Subcutaneous abdominal adipose tissue (tissue), 5 donors: ENCODE measurements around the gene ZNRF4.

Experiments
- H3K27ac ChIP-seq: one replicate; pipeline ENCODE4 v1.7.0; 2013; ENCODE audit warnings: low read depth, mild to moderate bottlenecking, inconsistent platforms, low read length, moderate library complexity
- H3K27me3 ChIP-seq, 5 donors: one replicate each; pipeline ENCODE4 v1.7.0; 2013; ENCODE audit warnings: low read length in 5 of 5, inconsistent platforms in 1 of 5; ENCODE audit not compliant: control insufficient read depth in 5 of 5, insufficient read depth in 4 of 5
- H3K36me3 ChIP-seq, 5 donors: one replicate each; pipeline ENCODE4 v1.7.0; 2013; ENCODE audit warnings: low read length in 5 of 5; ENCODE audit not compliant: control insufficient read depth in 5 of 5, insufficient read depth in 5 of 5
- H3K4me1 ChIP-seq, 5 donors: one replicate each; pipeline ENCODE4 v1.7.0; 2013; ENCODE audit warnings: low read length in 5 of 5, mild to moderate bottlenecking in 3 of 5, moderate library complexity in 1 of 5; ENCODE audit not compliant: control insufficient read depth in 5 of 5, insufficient read depth in 5 of 5
- H3K4me3 ChIP-seq, 5 donors: one replicate each; pipeline ENCODE4 v1.7.0; 2013; ENCODE audit warnings: low read length in 5 of 5, low read depth in 1 of 5
- H3K9ac ChIP-seq, 5 donors: one replicate each; pipeline ENCODE4 v1.7.0; 2013; ENCODE audit warnings: low read length in 5 of 5, mild to moderate bottlenecking in 4 of 5, moderate library complexity in 3 of 5
- H3K9me3 ChIP-seq, 5 donors: one replicate each; pipeline ENCODE4 v1.7.0; 2013; ENCODE audit warnings: low read length in 5 of 5; ENCODE audit not compliant: control insufficient read depth in 5 of 5
- donor health status: healthy.
- donor health status: healthy.
- donor health status: healthy.
- donor health status: healthy.
- donor health status: healthy.

The ZNRF4 gene

DNA sequence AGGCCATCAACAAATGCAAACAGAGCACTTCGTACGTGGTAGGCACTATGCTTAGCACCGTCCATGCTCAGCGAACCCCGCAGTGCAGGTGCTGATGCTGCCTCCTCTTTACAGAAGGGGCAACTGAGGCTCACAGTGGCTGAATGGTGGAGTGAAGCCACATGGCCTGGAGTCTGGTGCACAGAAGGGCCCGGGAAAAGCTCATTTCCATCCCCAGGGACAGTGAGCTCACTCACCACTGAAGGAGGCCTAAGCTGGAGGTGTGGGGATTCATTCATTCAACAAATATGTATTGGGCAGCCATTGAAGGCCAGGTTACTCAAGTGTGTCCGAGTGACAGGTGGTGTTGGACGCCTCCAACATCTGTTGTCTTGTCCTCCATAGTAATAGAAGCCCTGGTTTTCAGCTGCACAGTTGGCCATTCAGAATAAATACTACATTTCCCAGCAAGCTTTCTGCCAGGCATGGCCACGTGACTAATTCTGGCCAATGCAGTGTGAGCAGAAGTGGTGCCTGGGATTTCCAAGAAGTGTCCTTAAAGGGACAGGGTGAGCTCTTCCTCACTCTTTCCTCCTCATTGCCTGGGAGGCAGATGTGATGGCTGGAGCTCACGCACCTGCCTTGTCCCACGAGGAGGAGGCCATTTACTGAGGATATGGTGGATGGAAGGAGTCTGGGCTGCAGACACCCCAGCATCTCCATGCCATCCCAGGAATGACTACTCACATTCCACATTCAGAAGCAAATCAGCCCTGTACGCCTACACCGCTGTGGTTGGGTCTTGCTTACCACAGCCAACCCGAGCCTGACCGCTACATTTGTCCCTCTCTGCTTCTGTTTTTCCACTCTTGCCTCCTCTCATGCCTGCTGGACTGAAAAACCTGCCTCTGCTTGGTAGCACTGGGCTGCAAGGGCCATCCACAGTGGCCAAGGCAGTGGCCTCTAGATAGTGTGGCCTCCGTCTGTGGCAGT, 2.3 kb upstream of the ZNRF4 start:
- Histone ChIP-seq H3K27ac (no peak overlapping the region), H3K27me3 (peaks cover 12 to 23% (median 16%) of the 10 kb centered on the region in 5 donors), H3K4me1 (no peaks in the 10 kb centered on the region), H3K4me3 (no peak overlapping the region), H3K9ac (no peak overlapping the region), H3K36me3 (no peaks in the 10 kb centered on the region), H3K9me3 (peaks cover 0 to 7% (median 5%) of the 10 kb centered on the region in 5 donors)

DNA sequence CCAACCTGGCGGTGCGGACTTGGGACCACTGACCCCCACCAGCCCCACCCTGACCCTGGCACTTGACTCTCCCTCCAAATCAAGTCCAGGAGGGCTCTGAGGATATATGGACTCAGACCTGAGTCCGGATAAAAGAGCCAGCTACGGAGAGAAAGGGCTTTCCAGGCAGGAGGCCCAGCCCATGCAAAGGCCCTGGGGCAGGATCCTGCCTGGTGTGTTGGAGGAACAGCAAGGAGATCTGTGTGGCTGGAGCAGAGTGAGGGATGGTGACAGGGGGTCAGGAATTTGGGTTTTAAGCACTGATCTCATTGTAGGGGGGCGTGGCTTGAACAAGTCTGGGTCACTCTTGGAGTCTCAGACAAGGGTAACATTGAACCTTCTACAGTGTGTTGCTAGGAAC, 474 bp upstream of the ZNRF4 start:
- H3K36me3 ChIP-seq, result no peaks in the 10 kb centered on the region
- peaks cover 7 to 19% (median 8%) of the 10 kb centered on the region in 5 donors for H3K27me3 ChIP-seq
- peaks cover 0 to 7% (median 5%) of the 10 kb centered on the region in 5 donors for H3K9me3 ChIP-seq
- no peak overlapping the region for H3K4me3 ChIP-seq
- H3K9ac ChIP-seq, result no peak overlapping the region
- no peak overlapping the region for H3K27ac ChIP-seq
- no peaks in the 10 kb centered on the region for H3K4me1 ChIP-seq

DNA sequence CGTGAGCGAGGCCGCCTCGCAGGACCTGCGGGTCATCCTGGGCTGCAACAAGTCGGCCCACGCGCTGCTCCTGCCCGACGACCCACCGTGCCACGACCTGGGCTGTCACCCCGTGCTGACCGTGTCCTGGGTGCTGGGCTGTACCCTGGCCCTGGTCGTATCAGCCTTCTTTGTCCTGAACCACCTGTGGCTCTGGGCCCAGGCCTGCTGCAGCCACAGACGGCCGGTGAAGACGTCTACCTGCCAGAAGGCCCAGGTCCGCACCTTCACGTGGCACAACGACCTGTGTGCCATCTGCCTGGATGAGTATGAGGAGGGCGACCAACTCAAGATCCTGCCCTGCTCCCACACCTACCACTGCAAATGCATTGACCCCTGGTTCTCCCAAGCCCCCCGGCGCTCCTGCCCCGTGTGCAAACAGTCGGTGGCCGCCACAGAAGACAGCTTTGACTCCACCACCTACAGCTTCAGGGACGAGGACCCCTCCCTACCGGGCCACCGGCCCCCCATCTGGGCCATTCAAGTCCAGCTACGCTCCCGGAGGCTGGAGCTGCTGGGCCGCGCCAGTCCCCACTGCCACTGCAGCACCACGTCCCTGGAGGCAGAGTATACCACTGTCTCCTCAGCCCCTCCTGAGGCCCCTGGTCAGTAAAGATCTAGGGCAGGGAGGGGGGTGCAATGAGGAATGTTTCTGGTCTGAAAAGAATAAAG, 1.1 kb downstream of the ZNRF4 start:
- Histone ChIP-seq H3K27ac (no peak overlapping the region), H3K9ac (no peak overlapping the region), H3K4me3 (no peak overlapping the region), H3K9me3 (peaks cover 0 to 13% (median 5%) of the 10 kb centered on the region in 5 donors), H3K27me3 (peaks cover 0 to 10% (median 5%) of the 10 kb centered on the region in 5 donors), H3K36me3 (no peaks in the 10 kb centered on the region), H3K4me1 (no peaks in the 10 kb centered on the region)

DNA sequence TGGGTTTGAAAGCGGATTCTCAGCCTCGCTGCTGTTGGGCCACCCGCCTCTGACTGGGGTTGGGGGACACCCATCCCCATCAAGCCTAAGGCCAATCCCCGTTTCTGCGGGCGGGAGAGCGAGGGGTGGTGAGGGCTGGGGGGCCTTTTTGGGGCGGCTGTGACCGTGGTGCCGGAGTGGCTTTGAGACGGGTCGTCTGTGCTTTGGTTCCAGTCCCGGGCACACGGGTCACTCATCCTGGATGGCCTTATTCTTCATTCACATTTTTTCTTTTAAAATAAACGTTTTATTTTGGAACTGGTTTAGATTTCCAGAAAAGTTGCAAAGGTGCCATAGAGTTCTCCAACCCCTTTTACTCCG, 1.6 kb downstream of the ZNRF4 start:
- H3K27me3 ChIP-seq, result peaks cover 0 to 8% (median 0%) of the 10 kb centered on the region in 5 donors
- no peaks in the 10 kb centered on the region for H3K36me3 ChIP-seq
- H3K9ac ChIP-seq, result no peak overlapping the region
- no peak overlapping the region for H3K27ac ChIP-seq
- peaks cover 0 to 13% (median 5%) of the 10 kb centered on the region in 5 donors for H3K9me3 ChIP-seq
- no peaks in the 10 kb centered on the region for H3K4me1 ChIP-seq
- H3K4me3 ChIP-seq, result no peak overlapping the region

DNA sequence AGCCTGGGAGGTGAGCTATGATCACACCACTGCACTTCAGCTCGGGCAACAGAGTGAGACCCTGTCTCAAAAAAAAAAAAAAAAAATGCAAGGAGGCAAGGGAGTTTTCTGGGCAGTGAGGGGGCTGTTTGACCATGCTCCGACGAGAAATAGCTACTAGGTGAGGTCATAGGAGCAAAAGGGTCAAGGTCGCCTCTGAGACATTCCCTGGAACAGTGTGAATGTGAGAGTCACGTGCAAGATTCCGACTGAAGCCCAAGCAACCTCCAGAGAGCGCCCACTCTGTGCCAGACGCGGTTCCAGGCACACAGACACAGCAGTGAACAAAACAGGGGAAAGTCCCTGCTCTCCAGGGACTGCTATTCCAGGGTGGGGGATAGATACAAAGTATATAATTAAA, 2.5 kb downstream of the ZNRF4 start:
- no peak overlapping the region for H3K27ac ChIP-seq
- no peak overlapping the region for H3K9ac ChIP-seq
- H3K4me3 ChIP-seq, result no peak overlapping the region
- peaks cover 0 to 13% (median 5%) of the 10 kb centered on the region in 5 donors for H3K9me3 ChIP-seq
- H3K27me3 ChIP-seq, result peaks cover 0 to 8% (median 0%) of the 10 kb centered on the region in 5 donors
- H3K4me1 ChIP-seq, result no peaks in the 10 kb centered on the region
- no peaks in the 10 kb centered on the region for H3K36me3 ChIP-seq

DNA sequence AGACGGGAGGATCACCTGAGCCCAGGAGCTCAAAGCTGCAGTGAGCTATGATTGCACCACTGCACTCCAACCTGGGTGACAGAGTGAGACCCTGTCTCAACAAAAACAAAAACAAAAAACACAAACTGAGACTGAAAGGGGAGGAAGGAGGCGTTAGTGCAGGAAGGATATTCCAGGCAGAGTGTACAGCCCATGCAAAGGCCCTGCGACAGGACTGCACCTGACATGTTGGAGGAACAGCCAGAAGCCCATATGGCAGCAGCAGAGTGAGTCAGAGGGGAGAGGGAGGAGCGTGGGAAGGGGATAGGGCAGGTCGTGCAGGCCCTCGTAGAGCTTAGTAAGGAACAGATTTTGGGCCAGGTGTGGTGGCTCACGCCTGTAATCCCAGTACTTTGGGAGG, 3.2 kb downstream of the ZNRF4 start:
- peaks cover 0 to 6% (median 0%) of the 10 kb centered on the region in 5 donors for H3K9me3 ChIP-seq
- H3K27me3 ChIP-seq, result peaks cover 0 to 8% (median 0%) of the 10 kb centered on the region in 5 donors
- H3K36me3 ChIP-seq, result no peaks in the 10 kb centered on the region
- H3K4me1 ChIP-seq, result no peaks in the 10 kb centered on the region
- no peak overlapping the region for H3K4me3 ChIP-seq
- H3K27ac ChIP-seq, result no peak overlapping the region
- H3K9ac ChIP-seq, result no peak overlapping the region

DNA sequence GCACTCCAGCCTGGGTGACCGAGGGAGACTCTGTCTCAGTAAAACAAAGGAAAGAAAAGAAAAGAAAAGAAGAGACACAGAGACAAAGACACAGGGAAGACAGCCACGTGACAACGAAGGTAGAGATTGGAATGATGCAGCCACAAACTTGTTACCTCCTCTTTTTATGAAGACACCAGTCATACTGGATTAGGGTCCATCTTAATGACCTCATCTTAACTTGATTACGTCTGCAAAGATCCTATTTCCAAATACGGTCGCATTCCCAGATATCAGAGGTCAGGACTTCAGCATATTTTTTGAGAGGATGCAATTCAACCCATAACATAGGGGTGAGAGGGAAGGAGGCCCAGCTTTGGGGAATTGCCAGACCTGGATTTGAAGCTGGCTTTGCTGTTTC, 4.1 kb downstream of the ZNRF4 start:
- peaks cover 0 to 8% (median 0%) of the 10 kb centered on the region in 5 donors for H3K27me3 ChIP-seq
- H3K4me1 ChIP-seq, result no peaks in the 10 kb centered on the region
- H3K27ac ChIP-seq, result no peak overlapping the region
- no peak overlapping the region for H3K4me3 ChIP-seq
- no peaks in the 10 kb centered on the region for H3K36me3 ChIP-seq
- no peak overlapping the region for H3K9ac ChIP-seq
- H3K9me3 ChIP-seq, result peaks cover 0 to 6% (median 0%) of the 10 kb centered on the region in 5 donors

DNA sequence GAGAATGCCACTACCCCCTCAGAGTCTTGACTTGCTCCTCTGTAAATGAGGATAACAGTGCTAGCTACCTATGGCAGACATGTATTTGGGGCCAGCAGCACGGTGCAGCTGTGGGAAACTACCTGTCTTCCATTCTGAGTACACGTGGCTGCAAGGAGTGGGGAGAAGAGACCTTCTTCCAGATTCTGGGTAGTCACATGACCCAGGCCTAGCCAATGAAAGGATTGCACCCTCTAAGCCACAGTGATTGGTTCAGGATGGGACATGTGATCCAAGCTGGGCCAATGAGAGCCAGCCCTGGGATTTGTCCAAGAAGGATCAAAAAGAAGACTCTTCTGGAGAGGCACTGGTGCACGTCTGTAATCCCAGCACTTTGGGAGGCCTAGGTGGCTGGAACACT, 5.5 kb downstream of the ZNRF4 start:
- Histone ChIP-seq H3K9ac (no peak overlapping the region), H3K4me3 (no peak overlapping the region), H3K4me1 (no peaks in the 10 kb centered on the region), H3K9me3 (peaks cover 0 to 6% (median 0%) of the 10 kb centered on the region in 5 donors), H3K36me3 (no peaks in the 10 kb centered on the region), H3K27ac (no peak overlapping the region), H3K27me3 (peaks cover 0 to 6% (median 4%) of the 10 kb centered on the region in 5 donors)

DNA sequence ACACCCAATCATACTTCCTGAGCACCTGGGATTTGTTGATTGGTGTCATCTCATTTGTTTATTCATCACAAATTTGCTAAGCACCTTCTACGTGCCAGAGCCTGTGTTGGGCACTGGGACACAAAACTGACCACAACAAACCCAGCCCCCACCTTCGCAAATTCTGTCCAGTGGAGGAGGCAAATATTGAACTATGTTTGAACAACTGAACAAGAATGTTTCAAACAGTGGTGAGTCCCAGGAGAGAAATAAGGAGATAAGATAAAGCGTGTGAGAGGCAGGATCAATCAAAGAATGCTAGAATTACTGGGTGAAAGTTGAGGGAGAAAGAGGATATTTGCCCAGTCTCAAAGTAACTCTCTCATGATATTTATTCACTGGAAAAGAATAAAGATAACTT, 8.7 kb downstream of the ZNRF4 start:
- no peak overlapping the region for H3K4me3 ChIP-seq
- H3K27ac ChIP-seq, result no peak overlapping the region
- no peaks in the 10 kb centered on the region for H3K36me3 ChIP-seq
- peaks cover 0 to 6% (median 0%) of the 10 kb centered on the region in 5 donors for H3K9me3 ChIP-seq
- peaks cover 0 to 5% (median 3%) of the 10 kb centered on the region in 5 donors for H3K27me3 ChIP-seq
- H3K9ac ChIP-seq, result no peak overlapping the region
- peaks cover 0 to 8% (median 4%) of the 10 kb centered on the region in 5 donors for H3K4me1 ChIP-seq

DNA sequence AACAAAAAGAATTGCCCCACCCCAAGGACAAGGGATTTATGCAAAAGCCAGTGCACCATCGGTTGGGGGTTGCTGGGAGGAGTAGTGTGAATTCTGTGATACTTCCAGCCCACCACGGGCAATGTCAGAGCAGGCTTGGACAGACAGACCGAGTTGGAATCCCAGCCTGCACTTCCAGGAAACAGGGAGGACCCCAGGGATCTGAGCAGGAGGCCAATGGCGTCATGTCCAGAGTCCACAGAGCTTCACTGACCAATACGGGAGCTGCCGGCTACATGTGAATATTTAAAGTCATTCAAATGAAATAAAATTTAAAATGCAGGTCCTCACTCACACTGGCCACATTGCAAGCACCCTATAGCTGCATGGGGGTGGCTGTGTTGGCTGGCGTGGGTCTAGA, 10.9 kb downstream of the ZNRF4 start:
- peaks cover 0 to 3% (median 0%) of the 10 kb centered on the region in 5 donors for H3K9me3 ChIP-seq
- H3K36me3 ChIP-seq, result no peaks in the 10 kb centered on the region
- H3K9ac ChIP-seq, result no peak overlapping the region
- no peak overlapping the region for H3K4me3 ChIP-seq
- peaks cover 0 to 8% (median 4%) of the 10 kb centered on the region in 5 donors for H3K4me1 ChIP-seq
- no peak overlapping the region for H3K27ac ChIP-seq
- peaks cover 0 to 8% (median 3%) of the 10 kb centered on the region in 5 donors for H3K27me3 ChIP-seq
